Glutamatergic neuron (in vitro differentiated cells): Measurements from ENCODE around the gene PAK1. TPM values are rescaled to one million over a fixed set of nuclear protein-coding genes. Genes with fewer than 3 reads are reported as not detected.

Source experiments
- DNase-seq: peaks from one replicate; pipeline ENCODE4 v3.0.0; 2022
- H3K27ac Mint-ChIP-seq: one replicate; pipeline ENCODE4 v1.8.0; 2020; ENCODE audit warnings: mild to moderate bottlenecking, mixed read lengths, inconsistent platforms; ENCODE audit not compliant: unreplicated experiment
- H3K27me3 Mint-ChIP-seq: one replicate; pipeline ENCODE4 v1.8.0; 2020; ENCODE audit warnings: mild to moderate bottlenecking, moderate library complexity, mixed read lengths, inconsistent platforms; ENCODE audit not compliant: unreplicated experiment
- H3K36me3 Mint-ChIP-seq: one replicate; pipeline ENCODE4 v1.8.0; 2020; ENCODE audit warnings: mild to moderate bottlenecking, mixed read lengths, inconsistent platforms; ENCODE audit not compliant: unreplicated experiment
- H3K4me1 Mint-ChIP-seq: one replicate; pipeline ENCODE4 v1.8.0; 2020; ENCODE audit warnings: mild to moderate bottlenecking, low read depth, mixed read lengths, inconsistent platforms; ENCODE audit not compliant: unreplicated experiment
- H3K4me3 Mint-ChIP-seq: one replicate; pipeline ENCODE4 v1.8.0; 2020; ENCODE audit warnings: mild to moderate bottlenecking, mixed read lengths, inconsistent platforms; ENCODE audit not compliant: unreplicated experiment
- H3K9me3 Mint-ChIP-seq: one replicate; pipeline ENCODE4 v1.8.0; 2020; ENCODE audit warnings: mild to moderate bottlenecking, moderate library complexity, mixed read lengths, inconsistent platforms; ENCODE audit not compliant: unreplicated experiment
- CTCF ChIP-seq: fragments of 200-600 bp; sonication (generic); IDR thresholded peaks from one replicate; pipeline ENCODE4 v1.5.0; 2021; ENCODE audit not compliant: partially characterized antibody, unreplicated experiment
- total RNA-seq: library from RNA; stranded (reverse); fragmentation: NEBNext Ultra II Directional; extraction: Animal tissue kit (Norgen Biotek cat#: 25700); gene quantifications from one replicate; pipeline ENCODE4 v1.2.1, GENCODE V29; 2021; ENCODE audit not compliant: unreplicated experiment

Gene PAK1
- total RNA-seq, 1 donor from 2014 or later = 126 TPM

- DNase-seq = peak; percentile 84
- TF ChIP-seq CTCF = no peak
- Mint-ChIP-seq H3K4me1 (peaks cover 36% of the 10 kb centered on the region), H3K27me3 (no peaks in the 10 kb centered on the region), H3K4me3 (peak overlapping the region; percentile 95), H3K27ac (peak overlapping the region; percentile 88), H3K36me3 (no peaks in the 10 kb centered on the region), H3K9me3 (peaks cover 5% of the 10 kb centered on the region)
These were observed 62.0 kb downstream of the PAK1 start for GRCh38 chr11:77411717-77412441.

GRCh38 chr11:77411137-77411707 is 62.7 kb downstream of the PAK1 start:
- TF ChIP-seq CTCF = no peak
- no peaks in the 10 kb centered on the region for H3K36me3 Mint-ChIP-seq
- H3K4me1 Mint-ChIP-seq = peaks cover 36% of the 10 kb centered on the region
- peak; percentile 37 for DNase-seq
- H3K4me3 Mint-ChIP-seq = peak overlapping the region; percentile 95
- H3K9me3 Mint-ChIP-seq = peaks cover 5% of the 10 kb centered on the region
- peak overlapping the region; percentile 88 for H3K27ac Mint-ChIP-seq
- no peaks in the 10 kb centered on the region for H3K27me3 Mint-ChIP-seq

GRCh38 chr11:77410076-77410827 is 63.6 kb downstream of the PAK1 start:
- DNase-seq = no peak
- H3K27me3 Mint-ChIP-seq = no peaks in the 10 kb centered on the region
- H3K4me3 Mint-ChIP-seq = peak overlapping the region; percentile 95
- no peak for TF ChIP-seq CTCF
- H3K9me3 Mint-ChIP-seq = peaks cover 5% of the 10 kb centered on the region
- H3K27ac Mint-ChIP-seq = peak overlapping the region; percentile 14
- no peaks in the 10 kb centered on the region for H3K36me3 Mint-ChIP-seq
- H3K4me1 Mint-ChIP-seq = peaks cover 36% of the 10 kb centered on the region

GRCh38 chr11:77409046-77409445 is 64.8 kb downstream of the PAK1 start:
- H3K27me3 Mint-ChIP-seq = no peaks in the 10 kb centered on the region
- no peak overlapping the region for H3K4me3 Mint-ChIP-seq
- H3K27ac Mint-ChIP-seq = no peak overlapping the region
- H3K36me3 Mint-ChIP-seq = no peaks in the 10 kb centered on the region
- DNase-seq = no peak
- H3K4me1 Mint-ChIP-seq = peaks cover 35% of the 10 kb centered on the region
- H3K9me3 Mint-ChIP-seq = peaks cover 5% of the 10 kb centered on the region
- no peak for TF ChIP-seq CTCF
